MG63 (cell line): ENCODE data around the gene MX2. TPM values are rescaled to one million over a fixed set of nuclear protein-coding genes. Genes with fewer than 3 reads are reported as not detected.

Source experiments
- DNase-seq: peaks from one replicate; pipeline ENCODE4 v3.0.0-alpha.2; 2020
- H3K27me3 ChIP-seq: fragments of 250-450 bp; sonication (Bioruptor Pico); 2 replicates; pipeline ENCODE4 v1.5.1; 2020; ENCODE audit warnings: mild to moderate bottlenecking, moderate library complexity
- H3K36me3 ChIP-seq: fragments of 250-450 bp; sonication (Bioruptor Pico); 2 replicates; pipeline ENCODE4 v1.5.1; 2020; ENCODE audit warnings: mild to moderate bottlenecking, moderate library complexity
- H3K4me3 ChIP-seq: fragments of 250-450 bp; sonication (Bioruptor Pico); 2 replicates; pipeline ENCODE4 v1.5.1; 2020; ENCODE audit warnings: mild to moderate bottlenecking, moderate library complexity
- H3K9me3 ChIP-seq: fragments of 250-450 bp; sonication (Bioruptor Pico); 2 replicates; pipeline ENCODE4 v1.5.1; 2020; ENCODE audit warnings: mild to moderate bottlenecking, moderate library complexity
- total RNA-seq: library from RNA; depleted of rRNA; stranded (reverse); fragments of >200 nt; shearing (Covaris generic); gene quantifications from 2 replicates; pipeline ENCODE4 v1.2.3, GENCODE V29; 2014; ENCODE audit warnings: low replicate concordance

The MX2 gene
- total RNA-seq, 1 experiment from 2014 or later, result 2.8 TPM

DNA sequence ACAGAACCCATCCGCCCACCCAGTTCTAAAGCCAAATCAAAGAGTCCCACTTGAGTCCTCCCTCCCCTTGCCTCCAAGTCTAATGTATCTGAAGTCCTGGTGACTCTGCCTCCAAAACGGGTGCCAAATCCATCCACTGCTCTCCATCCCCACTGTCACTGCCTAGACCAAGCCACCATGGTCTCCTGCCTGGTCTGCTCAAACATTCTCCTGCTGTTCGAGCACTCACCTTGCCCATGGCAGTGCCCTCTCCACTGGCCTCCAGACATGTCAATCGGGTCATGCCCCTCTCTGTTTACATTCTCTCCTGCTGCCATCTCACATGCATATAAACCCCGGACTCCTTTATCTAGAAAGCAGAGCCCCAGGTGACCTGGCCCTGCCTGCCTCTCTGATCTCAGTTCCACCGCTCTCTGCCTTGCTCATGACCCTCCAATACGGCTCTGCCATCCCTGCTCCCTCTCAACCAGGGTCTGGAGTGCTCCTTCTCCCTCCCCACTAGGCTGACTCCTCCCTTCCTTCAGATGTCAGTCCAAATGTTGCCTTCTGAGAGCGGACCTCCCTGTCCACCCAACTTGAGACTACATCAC, 32.1 kb downstream of the MX2 start:
- Histone ChIP-seq H3K36me3 (no peaks in the 10 kb centered on the region), H3K4me3 (no peak overlapping the region), H3K9me3 (no peaks in the 10 kb centered on the region), H3K27me3 (no peaks in the 10 kb centered on the region)
- no peak for DNase-seq

GRCh38 chr21:41396558-41397075, 34.8 kb downstream of the MX2 start:
- Histone ChIP-seq H3K36me3 (no peaks in the 10 kb centered on the region), H3K27me3 (no peaks in the 10 kb centered on the region), H3K4me3 (no peak overlapping the region), H3K9me3 (no peaks in the 10 kb centered on the region)
- DNase-seq, result no peak

DNA sequence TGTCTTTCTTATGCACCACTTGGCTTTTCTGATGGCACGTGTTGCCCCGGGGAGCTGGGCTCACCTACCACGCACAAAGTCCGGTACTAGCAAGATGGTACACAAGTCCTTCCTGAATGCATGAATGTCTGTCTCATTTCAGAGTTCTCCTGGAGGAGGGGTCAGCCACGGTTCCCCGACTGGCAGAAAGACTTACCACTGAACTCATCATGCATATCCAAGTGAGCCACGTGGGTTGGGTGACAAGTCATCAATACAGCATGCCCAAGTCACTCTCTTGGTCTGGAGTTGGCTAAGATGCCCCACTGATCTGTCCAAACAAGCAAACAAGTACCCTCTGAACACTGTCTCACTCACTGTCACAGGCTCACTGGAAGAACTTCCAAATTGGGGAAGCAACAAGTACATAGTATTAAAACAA, 35.7 kb downstream of the MX2 start:
- H3K27me3 ChIP-seq, result no peaks in the 10 kb centered on the region
- H3K4me3 ChIP-seq, result no peak overlapping the region
- H3K36me3 ChIP-seq, result no peaks in the 10 kb centered on the region
- DNase-seq, result no peak
- no peaks in the 10 kb centered on the region for H3K9me3 ChIP-seq

DNA sequence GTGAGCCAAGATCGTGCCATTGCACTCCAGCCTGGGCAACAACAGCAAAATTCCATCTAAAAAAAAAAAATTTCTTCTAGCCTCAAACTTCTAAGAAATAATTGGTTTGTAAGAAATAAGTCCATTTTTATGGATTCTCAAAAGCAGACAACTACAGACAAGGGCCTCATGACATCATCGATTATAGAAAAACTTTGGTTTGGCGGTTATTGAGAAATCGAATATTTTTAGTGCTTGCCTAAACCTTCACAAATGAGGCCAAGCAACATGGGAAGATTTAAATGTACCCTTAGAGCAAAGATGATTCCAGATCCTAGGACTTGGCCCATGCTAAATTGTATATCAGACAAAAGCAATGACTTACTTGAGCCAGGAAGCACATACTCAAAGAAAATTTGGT, 36.4 kb downstream of the MX2 start:
- Histone ChIP-seq H3K4me3 (no peak overlapping the region), H3K9me3 (no peaks in the 10 kb centered on the region), H3K27me3 (no peaks in the 10 kb centered on the region), H3K36me3 (no peaks in the 10 kb centered on the region)
- DNase-seq, result no peak

DNA sequence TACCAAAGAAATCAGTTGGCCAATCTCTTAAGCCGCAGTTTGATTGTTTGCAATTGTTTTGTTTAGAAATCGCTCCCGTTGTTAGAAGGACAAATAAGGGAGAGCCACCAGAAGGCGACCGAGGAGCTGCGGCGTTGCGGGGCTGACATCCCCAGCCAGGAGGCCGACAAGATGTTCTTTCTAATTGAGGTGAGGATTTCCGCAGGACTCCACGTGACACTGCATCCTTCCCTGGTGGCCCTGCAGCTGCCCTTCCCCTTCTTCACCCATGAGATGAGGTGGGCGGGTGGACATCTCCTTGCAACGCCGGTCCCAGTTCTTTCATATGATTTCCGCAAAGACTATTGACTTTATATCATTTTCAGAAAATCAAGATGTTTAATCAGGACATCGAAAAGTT, 37.0 kb downstream of the MX2 start:
- H3K27me3 ChIP-seq, result no peaks in the 10 kb centered on the region
- no peak for DNase-seq
- no peaks in the 10 kb centered on the region for H3K36me3 ChIP-seq
- H3K4me3 ChIP-seq, result no peak overlapping the region
- H3K9me3 ChIP-seq, result no peaks in the 10 kb centered on the region

DNA sequence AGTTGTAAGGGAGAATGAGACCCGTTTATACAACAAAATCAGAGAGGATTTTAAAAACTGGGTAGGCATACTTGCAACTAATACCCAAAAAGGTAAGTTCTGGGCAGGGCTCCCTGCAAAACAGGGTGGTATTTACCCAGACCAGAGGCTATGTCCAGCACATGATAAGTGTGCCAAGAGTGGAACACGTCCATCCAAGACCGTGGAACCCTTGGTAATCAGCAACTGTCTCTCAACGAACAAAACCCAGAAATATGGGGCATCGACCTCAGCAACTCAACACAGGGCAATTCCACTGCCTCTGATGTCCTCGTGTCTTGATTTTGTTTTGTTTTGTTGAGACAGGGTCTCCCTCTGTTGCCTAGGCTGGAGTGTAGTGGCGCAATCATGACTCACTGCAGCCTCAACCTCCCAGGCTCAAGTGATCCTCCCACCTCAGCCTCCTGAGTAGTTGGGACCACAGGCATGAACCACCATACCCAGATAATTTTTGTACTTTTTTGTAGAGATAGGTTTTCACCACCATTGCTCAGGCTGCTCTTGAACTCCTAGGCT, 37.5 kb downstream of the MX2 start:
- Histone ChIP-seq H3K4me3 (no peak overlapping the region), H3K27me3 (no peaks in the 10 kb centered on the region), H3K36me3 (no peaks in the 10 kb centered on the region), H3K9me3 (no peaks in the 10 kb centered on the region)
- DNase-seq, result no peak

- Histone ChIP-seq H3K4me3 (no peak overlapping the region), H3K9me3 (no peaks in the 10 kb centered on the region), H3K36me3 (no peaks in the 10 kb centered on the region), H3K27me3 (no peaks in the 10 kb centered on the region)
- no peak for DNase-seq
These were observed 40.4 kb downstream of the MX2 start for GRCh38 chr21:41402231-41402630.

DNA sequence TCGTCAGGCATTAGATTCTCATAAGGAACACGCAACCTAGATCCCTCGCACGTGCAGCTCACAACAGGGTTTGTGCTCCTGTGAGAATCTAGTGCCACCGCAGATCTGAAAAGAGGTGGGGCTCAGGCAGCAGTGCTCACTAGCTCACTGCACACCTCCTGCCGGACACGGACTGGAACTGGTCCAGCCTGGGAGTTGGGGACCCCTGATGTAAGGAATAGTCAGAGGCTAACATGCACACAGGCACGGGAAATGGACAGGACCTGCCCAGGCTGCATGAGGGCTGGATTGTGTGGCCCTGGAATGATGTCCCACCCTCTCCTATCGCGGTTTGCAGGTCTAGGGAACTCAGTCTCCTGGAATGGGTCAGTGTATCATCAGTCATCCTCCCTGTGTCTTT, 41.0 kb downstream of the MX2 start:
- no peaks in the 10 kb centered on the region for H3K36me3 ChIP-seq
- no peak for DNase-seq

DNA sequence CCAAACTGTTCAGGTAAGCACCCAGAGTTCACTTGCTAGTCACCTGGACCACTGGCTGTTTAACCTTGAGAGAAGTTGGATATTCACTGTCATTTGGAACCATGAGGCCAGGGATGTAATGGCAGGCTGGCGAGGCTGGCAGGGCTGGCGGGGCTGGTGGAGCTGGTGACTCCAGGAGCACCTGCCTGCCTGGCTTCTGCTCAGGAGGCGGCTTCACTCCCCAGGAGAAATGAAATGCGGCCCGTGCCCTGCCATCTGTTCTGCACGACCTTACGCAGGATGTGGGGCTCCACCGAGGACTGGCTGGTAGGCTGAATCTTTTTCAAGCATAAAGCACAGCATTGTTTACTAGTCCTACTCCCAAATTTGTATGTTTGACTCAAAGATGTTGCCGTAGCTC, 41.5 kb downstream of the MX2 start:
- H3K4me3 ChIP-seq, result no peak overlapping the region
- no peak for DNase-seq
- no peaks in the 10 kb centered on the region for H3K9me3 ChIP-seq
- H3K36me3 ChIP-seq, result no peaks in the 10 kb centered on the region
- no peaks in the 10 kb centered on the region for H3K27me3 ChIP-seq

More for the DNA sequence above, 41.0 kb downstream of the MX2 start:
- Histone ChIP-seq H3K9me3 (no peaks in the 10 kb centered on the region), H3K27me3 (no peaks in the 10 kb centered on the region), H3K4me3 (no peak overlapping the region)

- Histone ChIP-seq H3K4me3 (no peak overlapping the region), H3K9me3 (no peaks in the 10 kb centered on the region), H3K36me3 (no peaks in the 10 kb centered on the region), H3K27me3 (no peaks in the 10 kb centered on the region)
- no peak for DNase-seq
These were observed 42.1 kb downstream of the MX2 start for GRCh38 chr21:41403966-41404365.

- H3K4me3 ChIP-seq, result no peak overlapping the region
- no peaks in the 10 kb centered on the region for H3K9me3 ChIP-seq
- DNase-seq, result no peak
- H3K36me3 ChIP-seq, result no peaks in the 10 kb centered on the region
- H3K27me3 ChIP-seq, result no peaks in the 10 kb centered on the region
These were observed 43.5 kb downstream of the MX2 start for GRCh38 chr21:41405321-41405720.

- no peaks in the 10 kb centered on the region for H3K27me3 ChIP-seq
These were observed 44.5 kb downstream of the MX2 start for GRCh38 chr21:41406340-41406739.

DNA sequence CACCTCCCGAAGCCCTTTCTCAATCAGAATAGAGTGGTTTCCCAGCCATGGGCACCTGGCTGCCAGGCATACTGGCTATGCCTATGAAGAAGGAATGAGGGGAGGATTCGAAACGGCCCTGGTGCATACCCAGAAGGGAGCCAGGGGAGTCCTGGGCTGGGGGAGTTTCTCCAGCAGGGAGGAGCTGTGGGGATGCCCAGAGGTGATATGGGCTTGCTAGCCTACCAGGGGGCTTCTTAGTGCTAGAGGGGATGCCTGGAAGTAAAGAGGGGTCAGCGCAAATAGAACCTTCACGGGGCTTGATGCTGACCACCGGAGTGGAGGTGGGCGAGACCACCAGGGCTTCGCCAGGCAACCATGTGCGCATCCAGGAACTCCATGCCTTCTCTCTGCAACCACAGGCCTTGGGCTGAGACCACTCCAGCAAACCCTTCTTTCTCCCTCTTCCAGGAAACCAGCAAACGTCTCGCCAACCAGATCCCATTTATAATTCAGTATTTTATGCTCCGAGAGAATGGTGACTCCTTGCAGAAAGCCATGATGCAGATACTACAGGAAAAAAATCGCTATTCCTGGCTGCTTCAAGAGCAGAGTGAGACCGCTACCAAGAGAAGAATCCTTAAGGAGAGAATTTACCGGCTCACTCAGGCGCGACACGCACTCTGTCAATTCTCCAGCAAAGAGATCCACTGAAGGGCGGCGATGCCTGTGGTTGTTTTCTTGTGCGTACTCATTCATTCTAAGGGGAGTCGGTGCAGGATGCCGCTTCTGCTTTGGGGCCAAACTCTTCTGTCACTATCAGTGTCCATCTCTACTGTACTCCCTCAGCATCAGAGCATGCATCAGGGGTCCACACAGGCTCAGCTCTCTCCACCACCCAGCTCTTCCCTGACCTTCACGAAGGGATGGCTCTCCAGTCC, 46.0 kb downstream of the MX2 start:
- no peaks in the 10 kb centered on the region for H3K36me3 ChIP-seq
- no peak overlapping the region for H3K4me3 ChIP-seq
- H3K27me3 ChIP-seq, result no peaks in the 10 kb centered on the region
- peaks cover 3% of the 10 kb centered on the region; the same call in 1 of the 2 replicates for H3K9me3 ChIP-seq
- DNase-seq, result no peak

More at GRCh38 chr21:41406340-41406739, 44.5 kb downstream of the MX2 start:
- Histone ChIP-seq H3K4me3 (no peak overlapping the region), H3K36me3 (no peaks in the 10 kb centered on the region), H3K9me3 (no peaks in the 10 kb centered on the region)
- DNase-seq, result no peak

GRCh38 chr21:41410361-41410760, 48.5 kb downstream of the MX2 start:
- Histone ChIP-seq H3K9me3 (peaks cover 4% of the 10 kb centered on the region; the same call in 1 of the 2 replicates), H3K36me3 (no peaks in the 10 kb centered on the region), H3K27me3 (peaks cover 9% of the 10 kb centered on the region), H3K4me3 (no peak overlapping the region)
- no peak for DNase-seq

DNA sequence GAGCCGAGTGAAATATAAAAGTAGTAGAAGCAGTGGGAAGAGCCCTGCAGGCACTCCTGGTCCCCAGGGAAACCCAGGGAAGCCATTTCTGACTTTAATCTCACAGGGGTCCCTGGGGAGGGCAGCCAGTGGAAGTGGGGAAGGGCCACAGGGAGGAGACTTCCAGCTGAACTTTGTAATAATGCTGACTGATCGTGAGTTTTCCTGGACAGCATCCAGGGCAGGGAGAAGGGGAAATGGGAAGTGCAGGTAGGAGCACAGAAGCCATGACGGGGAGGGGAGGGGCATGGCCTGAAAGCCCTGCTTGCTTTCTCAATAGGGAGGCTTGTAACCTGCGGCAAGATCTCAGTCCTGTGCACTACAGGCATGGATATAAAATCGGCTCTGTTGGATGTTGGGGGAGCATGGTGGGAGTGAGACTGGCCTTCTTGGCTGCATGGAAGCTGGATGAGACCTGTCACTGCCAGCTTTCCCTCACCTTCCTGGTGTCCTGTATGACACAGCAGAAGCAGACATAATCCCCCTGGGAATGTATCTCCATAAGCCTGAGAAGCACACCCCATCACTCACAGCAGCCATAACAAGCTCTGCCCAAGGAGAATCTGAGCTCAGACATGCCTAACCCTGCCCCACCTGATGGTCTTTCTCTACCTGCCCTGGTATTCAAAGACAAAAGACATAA, 49.1 kb downstream of the MX2 start:
- no peaks in the 10 kb centered on the region for H3K36me3 ChIP-seq
- H3K9me3 ChIP-seq, result peaks cover 4% of the 10 kb centered on the region; the same call in 1 of the 2 replicates
- no peak for DNase-seq
- peaks cover 9% of the 10 kb centered on the region for H3K27me3 ChIP-seq
- no peak overlapping the region for H3K4me3 ChIP-seq

DNA sequence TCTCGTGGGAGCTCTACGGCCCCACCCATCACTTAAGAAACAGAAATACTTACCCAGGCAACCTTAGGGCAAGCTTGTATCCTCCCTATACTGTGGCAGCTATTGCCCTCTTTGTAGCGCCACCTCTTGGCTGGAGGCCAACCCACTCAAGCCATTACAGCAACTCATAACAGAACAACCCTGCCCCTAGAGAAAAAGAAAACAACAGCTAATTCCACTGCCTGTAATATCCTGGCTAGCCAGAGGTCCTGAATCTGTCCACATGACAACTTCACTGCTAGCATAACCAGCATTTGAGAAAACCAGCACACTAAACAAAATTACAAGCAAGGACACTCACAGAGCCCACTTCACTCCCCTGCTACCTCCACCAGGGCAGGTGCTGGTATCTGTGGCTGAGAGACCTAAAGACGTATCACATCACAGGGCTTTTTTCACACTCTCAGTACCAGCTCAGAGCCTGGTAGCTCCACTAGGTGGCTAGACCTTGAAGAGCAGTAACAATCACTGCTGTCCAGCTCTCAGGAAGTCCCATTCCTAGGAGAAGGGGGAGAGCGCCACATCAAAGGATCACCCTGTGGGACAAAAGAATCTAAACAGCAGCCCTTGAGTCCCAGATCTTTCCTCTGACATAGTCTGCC, 49.7 kb downstream of the MX2 start:
- no peaks in the 10 kb centered on the region for H3K36me3 ChIP-seq

More for the DNA sequence above, 49.7 kb downstream of the MX2 start:
- peaks cover 4% of the 10 kb centered on the region; the same call in 1 of the 2 replicates for H3K9me3 ChIP-seq
- H3K4me3 ChIP-seq, result no peak overlapping the region
- H3K27me3 ChIP-seq, result peaks cover 9% of the 10 kb centered on the region
- peak; percentile 24 for DNase-seq
